DMS53 treated with DMSO at 0.1 percent for 48 hours (cell line): ENCODE measurements around the gene SYT3.
A peak's percentile ranks its signal among the peaks of the same experiment; 100 is the strongest.

ENCODE experiments used
- DNase-seq: peaks from one replicate; lab custom pipeline; 2025; ENCODE audit not compliant: unreplicated experiment; lab: John Stamatoyannopoulos, UW

The SYT3 gene, protein sequence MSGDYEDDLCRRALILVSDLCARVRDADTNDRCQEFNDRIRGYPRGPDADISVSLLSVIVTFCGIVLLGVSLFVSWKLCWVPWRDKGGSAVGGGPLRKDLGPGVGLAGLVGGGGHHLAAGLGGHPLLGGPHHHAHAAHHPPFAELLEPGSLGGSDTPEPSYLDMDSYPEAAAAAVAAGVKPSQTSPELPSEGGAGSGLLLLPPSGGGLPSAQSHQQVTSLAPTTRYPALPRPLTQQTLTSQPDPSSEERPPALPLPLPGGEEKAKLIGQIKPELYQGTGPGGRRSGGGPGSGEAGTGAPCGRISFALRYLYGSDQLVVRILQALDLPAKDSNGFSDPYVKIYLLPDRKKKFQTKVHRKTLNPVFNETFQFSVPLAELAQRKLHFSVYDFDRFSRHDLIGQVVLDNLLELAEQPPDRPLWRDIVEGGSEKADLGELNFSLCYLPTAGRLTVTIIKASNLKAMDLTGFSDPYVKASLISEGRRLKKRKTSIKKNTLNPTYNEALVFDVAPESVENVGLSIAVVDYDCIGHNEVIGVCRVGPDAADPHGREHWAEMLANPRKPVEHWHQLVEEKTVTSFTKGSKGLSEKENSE

DNA sequence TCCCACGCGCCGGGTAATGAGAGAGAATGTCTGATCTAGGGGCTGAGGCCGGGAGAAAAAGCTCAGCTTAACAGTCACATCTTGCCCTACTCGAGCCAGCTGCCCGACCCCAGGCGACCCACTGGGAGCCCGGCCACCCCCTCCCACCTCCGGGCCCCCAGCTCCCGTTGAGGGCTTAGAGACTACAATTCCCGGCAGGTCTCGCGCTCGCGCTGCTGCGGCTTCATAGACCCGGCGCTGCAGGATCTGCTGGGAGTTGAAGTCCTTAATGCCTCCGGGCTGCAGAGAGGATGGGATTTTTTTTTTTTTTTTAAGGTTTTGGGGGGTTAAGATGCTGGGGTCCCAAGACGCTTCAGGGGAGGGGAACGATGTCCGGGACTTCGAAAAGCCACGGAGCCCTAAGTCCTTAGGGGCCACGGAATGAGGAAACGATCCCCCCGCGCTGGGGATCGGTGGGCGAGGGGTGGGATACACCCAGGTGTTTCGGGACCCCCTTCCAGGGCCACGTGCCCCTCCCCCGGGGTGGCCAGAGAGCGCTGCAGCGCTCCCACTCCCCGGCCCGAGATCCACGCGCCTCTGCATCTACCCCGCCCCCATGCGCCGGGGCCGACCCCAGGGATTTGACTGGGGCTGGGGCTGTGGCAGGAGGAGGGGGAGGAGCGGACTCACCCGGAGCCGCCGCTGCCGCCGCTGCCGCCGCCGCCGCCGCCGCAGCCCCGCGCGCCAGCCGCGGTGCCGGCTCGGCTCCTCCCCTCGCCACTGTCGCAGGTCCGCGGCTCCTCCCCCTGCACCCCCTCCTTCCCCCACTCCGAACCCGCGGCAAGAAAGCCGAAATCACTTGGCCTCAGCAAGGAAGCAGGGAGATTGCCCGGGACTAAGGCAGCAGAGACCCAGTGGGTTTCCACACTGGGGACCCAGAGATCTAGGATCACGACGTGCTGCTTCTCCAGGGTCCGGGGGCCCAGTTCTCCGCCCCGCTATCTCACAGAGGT is at the start of gene SYT3:
Gene SYT3, minus strand, starts transcription at position 761 of the 992 bp plus-strand sequence. CDS start 2,470 bp downstream, outside the sequence.
- DNase-seq, result no peak

DNA sequence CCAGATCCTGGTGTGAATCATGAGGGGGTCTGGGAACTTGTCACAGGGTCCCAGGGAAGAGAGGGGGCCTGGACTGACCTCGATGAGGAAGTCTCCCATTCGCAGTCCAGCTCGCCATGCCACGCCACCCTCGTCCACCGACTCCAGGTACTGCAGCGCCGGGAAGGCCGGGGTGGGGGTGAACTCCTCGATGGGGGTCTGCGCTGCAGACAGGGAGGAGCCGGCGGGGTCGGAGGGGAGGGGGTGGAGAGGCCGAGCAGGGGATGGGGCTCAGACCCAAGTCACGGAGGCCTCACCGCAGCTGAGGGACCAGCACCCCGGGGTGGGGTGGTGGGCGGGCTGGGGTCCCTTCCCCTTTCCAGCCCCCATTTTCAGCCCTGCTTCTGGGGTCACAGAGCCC is 49.1 kb upstream of the SYT3 start:
- no peak for DNase-seq

DNA sequence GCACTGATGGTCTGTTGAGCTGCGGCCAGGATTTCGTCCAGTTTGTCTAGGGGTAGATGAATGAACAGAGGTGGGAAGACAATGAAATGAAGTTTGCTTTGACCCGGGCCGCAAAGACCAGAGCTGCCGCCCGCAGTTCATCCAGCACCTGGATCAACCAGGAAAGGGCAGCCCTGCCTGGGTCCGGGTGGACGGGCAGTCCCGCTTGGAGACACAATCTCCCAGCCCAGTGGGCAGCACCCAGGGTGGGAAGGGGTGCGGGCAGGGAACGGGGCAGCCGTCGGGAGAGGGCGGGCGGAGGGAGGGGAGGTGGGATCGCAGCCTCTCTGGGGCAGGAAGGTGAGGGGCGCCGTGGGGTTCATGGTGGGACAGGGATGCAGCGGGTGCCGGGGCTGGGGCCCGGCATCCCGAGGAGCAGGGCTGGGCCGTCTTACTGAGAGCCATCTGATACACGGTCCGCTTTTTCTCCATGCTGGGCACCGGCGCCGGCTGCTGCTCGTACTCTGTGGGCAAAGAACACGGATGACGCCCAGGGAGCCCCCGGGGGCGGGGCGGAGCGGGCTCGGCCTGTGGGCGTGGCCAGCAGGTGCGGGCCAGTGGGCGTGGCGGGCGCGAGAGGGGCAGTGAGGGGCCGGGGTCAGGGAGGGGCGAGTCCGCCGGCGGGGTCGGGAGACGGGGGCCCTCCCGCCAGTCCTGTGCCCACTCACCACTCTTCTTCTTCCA is 46.8 kb upstream of the SYT3 start:
- DNase-seq, result no peak

DNA sequence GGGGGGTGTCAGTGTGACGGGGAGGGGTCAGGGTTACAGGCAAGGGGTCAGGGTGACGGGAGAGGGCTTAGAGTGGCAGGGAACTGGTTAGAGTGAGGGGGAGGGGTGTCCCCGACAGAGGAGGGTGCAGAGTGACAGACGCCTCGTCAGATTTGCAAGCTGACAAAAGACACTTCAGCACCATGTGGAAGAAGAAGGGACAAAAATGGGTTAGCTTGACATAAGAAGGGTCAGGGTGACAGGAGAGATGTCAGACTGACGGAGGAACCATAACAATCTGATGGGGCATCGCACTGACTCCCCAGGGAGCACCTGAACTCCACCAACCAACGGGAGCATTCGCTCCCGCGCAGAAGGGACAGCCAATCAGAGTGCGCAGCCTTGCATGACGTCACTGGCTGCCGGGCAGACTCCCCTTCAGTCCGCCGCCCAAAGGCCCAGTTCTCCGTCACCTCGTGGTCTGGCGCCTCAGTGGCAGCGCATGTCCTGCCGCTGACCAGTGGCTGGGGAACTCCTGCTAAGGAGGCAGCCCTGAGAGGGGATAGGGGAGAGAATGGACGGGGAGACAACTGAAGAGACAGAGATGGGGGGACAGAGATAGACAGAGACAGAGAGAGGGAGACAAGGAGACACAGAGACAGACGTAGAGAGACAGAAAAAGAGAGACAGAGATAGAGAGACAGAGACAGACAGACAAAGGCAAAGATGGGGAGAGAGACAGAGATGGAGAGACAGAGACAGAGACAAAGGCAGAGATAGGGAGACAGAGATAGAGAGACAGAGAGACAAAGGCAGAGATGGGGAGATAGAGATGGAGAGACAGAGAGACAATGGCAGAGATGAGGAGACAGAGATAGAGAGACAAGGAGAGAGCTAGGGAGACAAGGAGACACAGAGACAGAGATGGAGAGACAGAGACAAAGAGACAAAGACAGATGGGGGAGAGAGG is 39.8 kb upstream of the SYT3 start:
- peak; percentile 5 for DNase-seq

DNA sequence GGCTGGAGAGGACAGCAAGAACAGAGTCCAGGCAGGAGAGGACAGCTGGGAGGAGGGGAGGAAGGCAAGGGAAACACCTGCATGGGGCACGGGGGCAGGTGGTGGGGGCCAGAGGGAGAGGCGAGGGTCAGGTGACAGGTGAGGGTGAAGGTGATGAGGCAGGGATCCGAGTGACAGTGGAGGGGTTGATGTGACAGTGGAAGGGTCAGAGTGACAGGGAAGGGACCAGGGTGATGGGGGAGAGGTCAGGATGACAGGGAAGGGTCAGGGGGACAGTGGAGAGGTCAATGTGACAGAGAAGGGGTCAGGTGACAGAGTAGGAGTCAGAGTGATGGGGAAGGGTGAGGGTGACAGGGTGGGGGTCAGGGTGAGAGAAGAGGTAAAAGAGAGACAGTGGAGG is 38.6 kb upstream of the SYT3 start:
- no peak for DNase-seq

DNA sequence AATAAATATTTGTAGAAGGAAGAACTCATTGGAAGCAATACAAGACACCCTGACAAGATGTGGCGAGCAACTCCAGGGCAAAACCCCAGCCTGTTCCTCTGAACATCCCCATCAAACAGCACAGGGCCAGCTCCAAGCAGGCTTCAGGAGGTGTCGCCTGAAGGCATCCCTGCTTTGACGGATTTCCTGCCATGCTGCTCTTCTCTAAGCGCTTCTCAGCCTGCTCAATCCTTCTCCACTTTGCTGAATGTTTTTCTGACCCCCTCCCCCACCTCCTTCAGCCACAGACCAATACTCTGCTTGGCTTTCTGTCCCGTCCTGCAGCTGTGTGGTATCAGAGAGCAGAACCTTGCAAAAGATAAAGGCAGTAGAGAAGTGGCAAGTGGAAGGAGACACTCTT is 38.0 kb upstream of the SYT3 start:
- no peak for DNase-seq

DNA sequence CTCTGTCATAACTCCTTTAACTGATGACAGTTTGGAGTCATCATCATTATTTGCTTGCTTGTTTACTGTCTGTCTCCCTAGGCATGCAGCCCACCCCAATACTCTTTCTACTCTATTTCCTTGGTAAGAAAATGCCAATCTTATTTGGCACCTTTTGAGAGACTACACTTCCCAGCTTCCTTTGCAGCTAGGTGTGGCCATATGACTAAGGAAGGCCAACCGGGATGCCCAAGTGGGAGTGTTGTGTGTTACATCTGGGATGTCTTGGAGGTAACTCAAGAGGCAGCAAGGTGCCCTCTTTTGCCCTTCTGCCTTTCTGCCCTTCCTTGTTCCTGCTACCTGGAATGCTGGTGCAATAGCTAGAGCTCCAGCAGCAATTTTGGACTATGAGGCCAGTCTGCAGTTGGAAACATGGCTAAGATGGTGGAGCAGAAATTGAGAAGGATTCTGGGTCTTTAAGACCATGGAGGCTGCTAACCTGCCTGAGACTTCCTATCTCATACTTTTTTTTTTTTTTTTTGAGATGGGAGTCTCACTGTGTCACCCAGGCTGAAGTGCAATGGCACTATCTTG is 37.0 kb upstream of the SYT3 start:
- no peak for DNase-seq

DNA sequence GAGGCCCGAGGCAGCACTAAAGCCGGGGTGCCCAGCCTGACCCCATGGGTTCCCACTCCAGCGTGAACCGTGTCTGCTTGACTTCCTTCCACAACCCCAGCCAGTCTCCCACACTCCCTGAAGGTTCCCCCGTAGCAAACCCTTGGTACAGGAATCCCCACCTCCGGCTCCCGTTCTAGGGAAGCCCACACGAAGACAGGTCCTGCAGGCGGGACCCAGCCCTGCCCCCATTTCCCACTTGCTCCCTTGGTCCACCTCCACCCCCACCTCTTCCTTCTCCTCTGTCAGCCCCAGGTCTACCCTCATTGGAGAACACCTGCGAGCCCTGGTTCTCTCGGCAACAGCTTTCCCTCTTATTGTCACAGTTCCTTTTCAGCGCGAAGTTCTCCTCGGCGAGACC is 33.4 kb upstream of the SYT3 start:
- DNase-seq, result no peak

DNA sequence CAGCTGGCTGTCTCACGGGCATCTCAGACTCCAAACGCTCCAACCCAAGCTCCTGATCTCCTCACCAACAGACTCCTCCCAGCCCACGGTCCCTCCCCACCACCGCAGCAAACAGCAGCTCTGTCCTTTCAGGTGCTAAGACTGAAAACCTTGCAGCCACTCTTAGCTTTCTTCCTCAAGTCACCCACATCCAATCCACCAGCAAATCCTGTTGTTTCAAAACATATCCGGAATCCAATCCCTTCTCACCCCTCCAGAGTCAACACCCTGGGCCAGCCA is 30.4 kb upstream of the SYT3 start:
- DNase-seq, result no peak

DNA sequence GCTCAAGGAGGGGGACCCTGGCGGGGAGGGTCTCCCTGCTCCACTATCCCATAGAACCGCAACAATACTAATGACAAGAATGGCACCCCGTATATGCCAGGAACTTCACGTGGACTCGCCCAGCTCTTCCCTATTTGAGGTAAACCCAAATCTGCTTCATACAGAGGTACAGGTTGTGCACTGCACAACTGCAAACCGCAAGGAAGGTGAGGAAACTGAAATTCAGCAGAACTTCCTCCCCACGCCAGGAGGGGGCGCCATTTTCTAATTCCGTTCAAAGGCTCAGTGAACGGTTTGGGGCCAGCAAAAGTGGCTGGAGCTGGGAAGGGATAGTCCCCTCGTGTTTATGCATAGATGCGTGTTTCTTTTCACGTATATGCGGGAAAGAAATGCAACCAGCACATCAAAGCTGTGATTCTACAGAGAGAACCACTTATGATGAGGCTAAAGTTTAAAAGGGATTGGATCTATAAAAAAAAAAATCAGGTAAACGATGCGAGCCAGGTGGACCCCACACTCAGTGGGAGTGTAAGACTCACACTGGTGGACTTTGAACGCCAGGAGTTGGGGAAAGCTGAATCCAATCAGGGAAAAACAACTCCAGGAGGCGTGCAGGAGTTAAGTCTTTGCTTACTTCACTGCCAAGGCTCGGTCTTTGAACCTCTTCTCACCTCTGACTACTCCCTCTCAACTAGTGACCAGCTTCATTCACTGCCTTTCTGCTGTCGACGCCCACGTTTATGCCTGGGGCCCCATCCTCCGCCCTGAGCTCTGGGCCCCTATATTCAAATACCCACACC is 29.8 kb upstream of the SYT3 start:
- no peak for DNase-seq

DNA sequence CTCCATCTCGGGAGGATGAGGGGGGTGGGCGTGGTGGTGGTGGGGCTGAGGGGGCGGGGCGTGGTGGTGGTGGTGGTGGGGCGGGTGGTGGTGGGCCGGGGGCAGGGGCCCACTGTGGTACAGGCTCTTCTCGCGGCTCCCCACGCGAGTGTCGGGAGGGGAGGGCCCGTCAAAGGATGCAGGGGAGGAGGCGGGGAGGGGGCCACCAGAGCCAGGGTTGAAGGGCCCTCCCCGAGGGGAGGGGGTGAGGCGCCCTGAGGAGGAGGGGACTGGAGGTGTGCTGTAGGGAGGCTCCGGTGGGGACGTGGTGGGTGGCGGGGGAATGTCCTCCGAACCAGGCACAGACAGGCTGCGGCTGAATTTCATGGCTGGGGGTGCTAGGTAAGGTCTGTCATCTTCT is 29.2 kb upstream of the SYT3 start:
- no peak for DNase-seq

DNA sequence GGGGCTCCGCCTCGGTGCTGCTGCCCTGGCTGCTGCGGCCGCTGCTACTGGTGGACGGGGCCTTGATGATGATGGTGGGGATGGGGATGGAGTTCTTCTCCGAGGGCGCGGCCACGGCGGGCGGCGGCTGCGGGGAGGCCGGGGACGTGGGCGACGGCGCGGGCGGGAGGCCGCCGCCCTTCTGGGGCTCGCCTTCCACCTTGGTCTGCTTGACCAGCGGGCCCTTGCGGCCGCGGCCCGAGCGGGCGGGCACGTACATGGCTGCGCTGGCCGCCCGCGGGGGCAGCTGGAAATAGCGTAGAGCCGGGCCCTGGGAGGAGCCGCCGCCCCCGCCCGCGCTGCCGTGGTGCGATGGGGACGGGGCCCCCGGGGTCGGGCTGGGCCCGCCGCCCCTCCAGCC is 28.7 kb upstream of the SYT3 start:
- DNase-seq, result no peak

DNA sequence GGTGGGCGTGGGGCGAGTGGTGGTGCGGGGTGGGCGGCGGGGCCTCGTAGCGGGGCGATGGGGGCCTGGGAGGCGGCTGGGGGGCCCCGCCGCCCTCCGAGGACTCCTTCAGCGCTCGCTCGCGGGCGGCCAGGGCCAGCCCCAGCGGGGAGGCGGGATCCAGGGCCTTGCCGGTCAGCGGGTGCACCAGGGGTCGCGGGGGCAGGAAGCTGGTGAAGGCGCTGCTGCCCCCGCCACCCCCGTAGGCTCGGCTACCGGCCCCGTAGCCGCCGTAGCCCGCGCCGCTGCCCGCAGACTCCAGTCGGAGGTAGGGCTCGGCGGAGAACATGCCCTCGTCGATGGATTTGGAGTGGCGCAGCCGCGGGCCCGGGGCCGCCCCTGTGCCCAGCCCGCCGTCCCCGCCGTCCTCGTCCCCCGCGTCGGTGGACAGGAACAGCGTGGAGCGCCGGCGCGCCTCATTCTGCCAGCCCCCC is 28.1 kb upstream of the SYT3 start:
- DNase-seq, result no peak

DNA sequence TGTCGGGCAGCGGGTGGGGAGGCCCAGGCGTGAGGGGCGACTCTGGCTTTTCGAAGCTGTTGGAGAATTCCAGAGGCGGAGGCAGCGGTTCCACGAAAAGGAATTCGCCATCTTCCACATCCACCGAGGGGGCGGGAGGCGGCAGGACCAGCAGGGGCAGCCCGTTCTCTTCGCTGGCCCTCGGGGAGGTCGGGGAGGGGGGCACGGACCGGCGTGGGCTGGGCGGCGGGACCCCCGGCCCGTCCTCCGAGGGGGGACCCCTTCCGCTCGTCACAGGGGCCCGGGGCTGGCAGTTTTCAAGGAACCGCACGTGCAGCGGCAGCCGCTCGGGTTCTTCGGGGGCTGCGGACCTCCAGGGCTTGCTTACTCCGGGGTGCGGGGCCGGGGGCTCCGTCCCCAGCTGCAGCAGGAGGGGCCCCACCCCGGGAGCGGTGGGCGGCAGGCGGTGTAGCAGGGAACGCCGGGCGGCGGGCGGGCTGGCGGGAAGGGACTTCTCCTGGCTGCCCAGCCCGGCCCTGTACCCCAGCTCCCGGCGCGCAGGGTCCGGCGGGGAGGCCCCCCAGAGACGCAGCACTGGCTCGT is 27.6 kb upstream of the SYT3 start:
- DNase-seq, result no peak

DNA sequence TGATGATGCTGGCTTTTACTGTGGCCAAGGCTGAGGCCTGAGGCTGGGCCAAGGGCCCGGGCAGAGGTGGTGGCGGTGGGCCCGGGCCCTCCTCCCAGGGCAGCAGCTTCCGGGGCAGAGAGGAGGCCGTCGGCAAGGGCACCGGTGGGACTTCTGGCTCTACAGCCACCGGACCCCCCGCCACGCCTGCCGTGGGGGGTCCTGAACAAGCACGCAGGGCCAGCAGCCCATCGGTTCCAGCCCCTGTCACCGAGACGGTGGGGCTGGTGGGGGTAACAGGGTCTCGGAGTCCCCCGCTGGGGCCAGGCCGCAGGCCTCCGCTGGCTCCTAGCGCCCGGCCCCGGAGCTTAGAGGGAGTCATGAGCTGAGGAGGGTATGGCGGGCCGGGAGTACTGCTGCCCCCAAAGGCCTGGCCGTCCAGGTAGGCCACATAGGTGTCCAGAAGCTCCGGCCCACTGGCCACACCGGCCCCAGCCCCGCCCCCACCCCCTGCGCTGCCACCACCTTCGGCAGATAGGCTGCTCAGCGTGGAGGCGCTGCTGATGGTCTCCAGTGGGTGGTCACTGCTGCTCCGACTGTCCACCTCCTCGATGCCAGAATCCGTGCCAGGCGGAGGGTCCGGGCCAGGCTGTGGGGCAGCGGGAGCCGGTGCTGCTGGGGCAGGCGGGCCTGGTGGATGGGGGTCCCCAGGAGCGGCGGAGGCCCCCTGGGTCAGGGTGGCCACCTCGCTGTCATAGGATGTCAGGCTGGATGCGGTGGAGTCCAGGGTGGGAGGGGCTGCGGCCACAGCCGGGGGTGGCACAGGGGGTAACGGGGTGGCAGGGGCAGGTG is 26.9 kb upstream of the SYT3 start:
- DNase-seq, result no peak

DNA sequence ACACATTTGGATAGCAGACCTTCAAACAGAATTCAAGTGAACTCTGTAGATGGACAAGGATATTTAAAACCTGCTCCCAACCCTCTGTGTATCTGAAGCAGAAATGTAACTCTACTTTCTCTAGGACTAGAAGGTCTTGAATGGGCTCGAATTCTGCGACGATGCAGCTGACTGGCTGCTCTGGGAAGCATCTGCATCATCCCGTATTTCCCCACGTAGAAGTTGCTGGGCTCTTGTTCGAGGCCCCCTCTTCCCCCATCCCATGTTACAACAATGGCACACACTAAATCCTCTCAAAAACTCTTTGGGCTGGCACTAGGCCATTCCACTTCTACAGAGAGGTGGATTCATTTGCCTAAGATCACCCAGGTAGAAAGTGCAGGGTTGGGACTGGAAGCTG is 24.5 kb upstream of the SYT3 start:
- no peak for DNase-seq

DNA sequence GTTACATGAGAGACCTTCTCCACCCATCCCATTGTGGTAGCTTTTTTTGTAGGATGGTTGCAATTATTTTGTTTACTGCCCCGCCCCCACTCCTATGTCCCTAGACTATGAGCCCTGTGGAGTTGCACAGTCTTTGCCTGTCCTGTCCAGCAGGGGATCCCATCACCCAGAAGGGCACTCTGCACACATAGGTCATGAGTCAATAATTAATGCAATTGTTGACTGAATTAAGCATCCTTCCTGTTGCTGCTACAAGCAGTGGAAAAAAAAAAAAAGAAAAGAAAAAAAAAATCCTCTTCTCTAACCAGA is 23.8 kb upstream of the SYT3 start:
- no peak for DNase-seq
